Cardiac fibroblast (primary cell): ENCODE data around the gene HOXA9.
A peak's percentile ranks its signal among the peaks of the same experiment; 100 is the strongest.

ENCODE experiments used
- DNase-seq, 2 donors: peaks; one replicate each; pipeline versions ENCODE4 v3.0.0 to v3.0.0-alpha.2; 2010; ENCODE audit warnings: low read depth in 2 of 2
- H3K4me3 ChIP-seq, 2 donors: replicated peaks in 1 of 2; 1 replicate in 1 of 2; 2 replicates in 1 of 2; pipeline ENCODE4 v1.5.1; 2011; ENCODE audit warnings: low read depth in 2 of 2, low read length in 2 of 2, mild to moderate bottlenecking in 2 of 2, moderate library complexity in 1 of 2
- CTCF ChIP-seq: IDR thresholded peaks from one replicate; pipeline ENCODE4 v1.5.1; 2011; ENCODE audit warnings: low read depth, mild to moderate bottlenecking, low read length, inconsistent platforms

HOXA9 gene

GRCh38 chr7:27182861-27183681 is 17.7 kb upstream of the HOXA9 start:
- TF ChIP-seq CTCF, result no peak
- DNase-seq, result no peak
- H3K4me3 ChIP-seq, result peak overlapping the region in 1 of 2 donors; percentile 18

GRCh38 chr7:27182285-27182841 is 17.0 kb upstream of the HOXA9 start:
- no peak overlapping the region for H3K4me3 ChIP-seq
- no peak for TF ChIP-seq CTCF
- DNase-seq, result no peak

GRCh38 chr7:27181795-27182275 is 16.5 kb upstream of the HOXA9 start:
- TF ChIP-seq CTCF, result no peak
- DNase-seq, result no peak
- no peak overlapping the region for H3K4me3 ChIP-seq

GRCh38 chr7:27180431-27181420 is 15.4 kb upstream of the HOXA9 start:
- no peak for DNase-seq
- no peak for TF ChIP-seq CTCF
- no peak overlapping the region for H3K4me3 ChIP-seq

GRCh38 chr7:27179503-27180430 is 14.4 kb upstream of the HOXA9 start:
- H3K4me3 ChIP-seq, result peak overlapping the region in 1 of 2 donors; percentile 4
- TF ChIP-seq CTCF, result peak; percentile 77

GRCh38 chr7:27179030-27179429 is 13.7 kb upstream of the HOXA9 start:
- H3K4me3 ChIP-seq, result no peak overlapping the region
- no peak for DNase-seq
- no peak for TF ChIP-seq CTCF

More at GRCh38 chr7:27179503-27180430, 14.4 kb upstream of the HOXA9 start:
- peak; percentile 49 to 50 for DNase-seq
